HG03097 (cell line): Measurements from ENCODE around the gene MYO7A.

Experiments
- ATAC-seq: cut with Tn5 transposase; IDR thresholded peaks from one replicate; pipeline ENCODE4 v1.9.1; 2021; ENCODE audit not compliant: unreplicated experiment, low FRiP score

The MYO7A gene

GRCh38 chr11:77180346-77180745 is 52.3 kb downstream of the MYO7A start:
- ATAC-seq = no peak

- no peak for ATAC-seq
Measured at GRCh38 chr11:77181226-77181625, 53.2 kb downstream of the MYO7A start.

GRCh38 chr11:77181799-77182541 is 53.9 kb downstream of the MYO7A start:
- ATAC-seq = no peak

GRCh38 chr11:77182542-77183430 is 54.7 kb downstream of the MYO7A start:
- no peak for ATAC-seq

GRCh38 chr11:77183431-77183984 is 55.5 kb downstream of the MYO7A start:
- ATAC-seq = no peak

GRCh38 chr11:77184136-77184860 is 56.3 kb downstream of the MYO7A start:
- ATAC-seq = no peak

GRCh38 chr11:77186302-77186701 is 58.3 kb downstream of the MYO7A start:
- no peak for ATAC-seq

GRCh38 chr11:77187111-77187750 is 59.2 kb downstream of the MYO7A start:
- ATAC-seq = no peak

GRCh38 chr11:77187776-77188632 is 60.0 kb downstream of the MYO7A start:
- ATAC-seq = no peak

- no peak for ATAC-seq
Measured at GRCh38 chr11:77188633-77189491, 60.8 kb downstream of the MYO7A start.

- ATAC-seq = no peak
Measured at GRCh38 chr11:77189588-77190210, 61.7 kb downstream of the MYO7A start.

- no peak for ATAC-seq
Measured at GRCh38 chr11:77190331-77191075, 62.5 kb downstream of the MYO7A start.

GRCh38 chr11:77191429-77191822 is 63.4 kb downstream of the MYO7A start:
- no peak for ATAC-seq

GRCh38 chr11:77191823-77192495 is 63.9 kb downstream of the MYO7A start:
- ATAC-seq = no peak

- ATAC-seq = no peak
Measured at GRCh38 chr11:77193167-77193566, 65.1 kb downstream of the MYO7A start.

GRCh38 chr11:77193911-77194830 is 66.1 kb downstream of the MYO7A start:
- ATAC-seq = no peak
